GM12878 (cell line): ENCODE data around the gene ZNF763. TPM values are rescaled to one million over a fixed set of nuclear protein-coding genes. Genes with fewer than 3 reads are reported as not detected.

Experiments
- ATAC-seq: fragments of 200-7000 bp; cut with Tn5 transposase; 3 replicates; pipeline ENCODE4 v1.9.1; 2020; ENCODE audit warnings: mild to moderate bottlenecking, moderate library complexity
- BruUV-seq: library from RNA; stranded (reverse); fragments of 400-500 nt; replicated peaks from 2 replicates; lab custom pipeline; 2021; lab: Mats Ljungman, UMichigan
- CTCF ChIA-PET: fragments of 300-600 bp; sonication (Branson Sonifier 250); formaldehyde crosslinking; extraction: SDS; loops from one replicate; lab custom pipeline; 2021; ENCODE audit warnings: inconsistent platforms; lab: Yijun Ruan, JAX
- POLR2A ChIA-PET: fragments of 350-600 bp; formaldehyde crosslinking; extraction: SDS; loops from one replicate; lab custom pipeline; 2021; ENCODE audit warnings: inconsistent platforms; lab: Charles Lee
- RAD21 ChIA-PET: fragments of 300-600 bp; sonication (Branson Sonifier 250); formaldehyde crosslinking; loops from one replicate; lab custom pipeline; 2023; ENCODE audit warnings: antibody characterized with exemption; ENCODE audit not compliant: unreplicated experiment; lab: Charles Lee
- SMC1A ChIA-PET: fragments of 300-600 bp; sonication (Branson Sonifier 250); formaldehyde crosslinking; loops from one replicate; lab custom pipeline; 2023; ENCODE audit not compliant: unreplicated experiment, uncharacterized antibody; lab: Charles Lee
- DNase-seq: peaks from one replicate; pipeline ENCODE4 v3.0.0-alpha.2; 2011; ENCODE audit warnings: low read depth, low spot score
- FAIRE-seq: peaks from 3 replicates; lab custom pipeline; 2011; peaks lifted over from hg19 to GRCh38; lab: Jason Lieb, UNC
- H2AFZ ChIP-seq: 2 replicates; pipeline ENCODE4 v1.6.0; 2011; ENCODE audit warnings: low read depth, low read length, control low read depth; ENCODE audit not compliant: control insufficient read depth
- H3K27ac ChIP-seq: 2 replicates; pipeline ENCODE4 v1.5.1; 2011; ENCODE audit warnings: control low read depth; ENCODE audit not compliant: control insufficient read depth, insufficient read depth
- H3K27me3 ChIP-seq, 2 experiments: replicated peaks in 1 of 2; 2 replicates each; pipeline versions ENCODE4 v1.6.0 to v1.6.1; 2011; ENCODE audit warnings: low read length in 1 of 2; ENCODE audit not compliant: control insufficient read depth in 2 of 2, insufficient read depth in 2 of 2
- H3K36me3 ChIP-seq, 2 experiments: 2 replicates each; pipeline ENCODE4 v1.5.1; 2011; ENCODE audit warnings: low read length in 1 of 2; ENCODE audit not compliant: control insufficient read depth in 2 of 2, insufficient read depth in 2 of 2
- H3K4me1 ChIP-seq: 2 replicates; pipeline ENCODE4 v1.6.1; 2011; ENCODE audit warnings: mild to moderate bottlenecking, low read length, moderate library complexity, mixed read lengths; ENCODE audit not compliant: control insufficient read depth, insufficient read depth
- H3K4me2 ChIP-seq: 2 replicates; pipeline ENCODE4 v1.6.0; 2011; ENCODE audit warnings: control low read depth; ENCODE audit not compliant: control insufficient read depth, insufficient read depth
- H3K4me3 ChIP-seq: fragments of 200-600 bp; sonication (generic); 2 replicates; pipeline ENCODE4 v1.5.1; 2016
- H3K79me2 ChIP-seq: 2 replicates; pipeline ENCODE4 v1.6.0; 2011; ENCODE audit warnings: low read length; ENCODE audit not compliant: control insufficient read depth, insufficient read depth
- H3K9ac ChIP-seq: 2 replicates; pipeline ENCODE4 v1.8.0; 2011; ENCODE audit warnings: low read length, control low read depth, mixed read lengths; ENCODE audit not compliant: control insufficient read depth, insufficient read depth
- H3K9me3 ChIP-seq: replicated peaks from 3 replicates; pipeline ENCODE4 v1.5.1; 2011; ENCODE audit warnings: mild to moderate bottlenecking, low read length; ENCODE audit not compliant: control insufficient read depth, insufficient read depth
- H4K20me1 ChIP-seq: 2 replicates; pipeline ENCODE4 v1.6.0; 2011; ENCODE audit not compliant: control insufficient read depth, insufficient read depth
- BCL11A ChIP-seq: IDR thresholded peaks from 2 replicates; pipeline ENCODE4 v1.6.1; 2011; ENCODE audit warnings: low read depth, low read length
- ESRRA ChIP-seq: IDR thresholded peaks from 2 replicates; pipeline ENCODE4 v1.6.1; 2012; ENCODE audit warnings: mild to moderate bottlenecking, low read length, improper control_type of control experiment
- HCFC1 ChIP-seq: fragments of 150-350 bp; IDR thresholded peaks from 2 replicates; pipeline ENCODE4 v1.6.1; 2014; ENCODE audit warnings: low read length
- MEF2B ChIP-seq: fragments of 450-650 bp; IDR thresholded peaks from 2 replicates; pipeline ENCODE4 v1.6.1; 2018; ENCODE audit warnings: mild to moderate bottlenecking, moderate library complexity; ENCODE audit not compliant: partially characterized antibody, poor library complexity, severe bottlenecking
- NFYA ChIP-seq: IDR thresholded peaks from 2 replicates; pipeline ENCODE4 v1.6.1; 2011; ENCODE audit warnings: low read depth, mild to moderate bottlenecking, low read length, improper control_type of control experiment, borderline replicate concordance
- PRDM15 ChIP-seq: fragments of 450-650 bp; formaldehyde crosslinking; IDR thresholded peaks from 2 replicates; pipeline ENCODE4 v1.4.0; 2020; ENCODE audit warnings: mild to moderate bottlenecking, moderate library complexity
- RUNX3 ChIP-seq: IDR thresholded peaks from 2 replicates; pipeline ENCODE4 v1.6.1; 2012; ENCODE audit warnings: low read length, inconsistent platforms
- ZNF207 ChIP-seq: fragments of 450-650 bp; IDR thresholded peaks from 2 replicates; pipeline ENCODE4 v1.6.1; 2014; ENCODE audit warnings: antibody characterized with exemption, mild to moderate bottlenecking, borderline replicate concordance
- WGBS: methylation state at CpG from one replicate; pipeline ENCODE4 v1.1.6; 2016; ENCODE audit warnings: low lambda C conversion rate; ENCODE audit not compliant: insufficient replicate concordance, insufficient coverage; ENCODE audit errors: missing lambda C conversion rate; 5-methylcytosine and 5-hydroxymethylcytosine counted together
- in situ Hi-C: fragments of 300-500 bp; cut with MboI; formaldehyde crosslinking; loops from 9 replicates; pipeline ENCODE4 v1.14.3; 2018; ENCODE audit warnings: mixed read lengths
- intact Hi-C: fragments of 100-400 bp; cut with micrococcal nuclease; formaldehyde crosslinking; loops from one replicate; pipeline ENCODE4 v1.14.2; 2022; ENCODE audit not compliant: unreplicated experiment
- polyA plus RNA-seq, 11 experiments: library from polyadenylated mRNA; depleted of rRNA in 4 of 11; unstranded in 6 of 11; stranded (reverse) in 5 of 11; fragments of >200 nt; fragmentation: Nextera tagmentation in 4 of 11; fragmentation: Illumina TruSeq in 1 of 11; extraction: Ambion mirVana in 4 of 11; extraction: Trizol in 1 of 11; gene quantifications; 1 replicate in 1 of 11; 2 replicates in 10 of 11; pipeline versions ENCODE4 v1.2.1 to v1.2.3, GENCODE V29; 2011 to 2016; ENCODE audit warnings: inconsistent platforms in 2 of 11, missing spikeins in 2 of 11, low read depth in 1 of 11
- total RNA-seq, 4 experiments: library from RNA; depleted of rRNA in 3 of 4; stranded (reverse); fragments of >200 nt in 3 of 4; fragmentation: Illumina TruSeq in 1 of 4; extraction: Trizol in 1 of 4; gene quantifications; 2 replicates each; pipeline versions ENCODE4 v1.2.1 to v1.2.3, GENCODE V29; 2013 to 2021
- TF ChIP-seq, protein P1 (sequence below): fragments of 450-650 bp; IDR thresholded peaks from 2 replicates; pipeline ENCODE4 v1.6.1; 2016; ENCODE audit warnings: mild to moderate bottlenecking
- TF ChIP-seq, protein P2 (sequence below): IDR thresholded peaks from 2 replicates; pipeline ENCODE4 v1.6.1; 2011; ENCODE audit warnings: low read depth, low read length, improper control_type of control experiment, borderline replicate concordance
- TF ChIP-seq, protein P3 (sequence below): fragments of 450-650 bp; IDR thresholded peaks from 2 replicates; pipeline ENCODE4 v1.6.1; 2016; ENCODE audit warnings: mild to moderate bottlenecking
- TF ChIP-seq, protein P4 (sequence below): IDR thresholded peaks from 2 replicates; pipeline ENCODE4 v1.6.1; 2012; ENCODE audit warnings: low read depth, low read length, improper control_type of control experiment

The ZNF763 gene
- total and polyA plus RNA-seq, 10 of the 15 experiments (the other 5 are each of a cell fraction or from before 2014, with no cell fraction given) = 0.62 to 1.8 (median 1.1) TPM

GRCh38 chr19:11987405-11988281 lies 22.8 kb downstream of the ZNF763 start:
- TSS peak; percentile 98 for BruUV-seq
- under 1% methylated on average over 44 of the region's 54 CpGs for WGBS
- Histone ChIP-seq H2AFZ (peak overlapping the region; percentile 78), H3K4me3 (peak overlapping the region; percentile 96), H3K4me1 (no peaks in the 10 kb centered on the region), H3K9me3 (no peaks in the 10 kb centered on the region; the same call in 2 of the 3 replicates), H3K79me2 (peaks cover 20% of the 10 kb centered on the region), H4K20me1 (no peaks in the 10 kb centered on the region), H3K27me3 (no peaks in the 10 kb centered on the region), H3K4me2 (peak overlapping the region; percentile 87), H3K9ac (peak overlapping the region; percentile 86), H3K27ac (peak overlapping the region; percentile 82), H3K36me3 (no peaks in the 10 kb centered on the region; a peak in 2 of 4 replicates)
- DNase-seq (peak; percentile 68), ATAC-seq (peak; percentile 99), FAIRE-seq (peak; percentile 23)
- CTCF ChIA-PET = interaction anchor here (0.6 to 12.9 kb wide), 22 partner anchors 9 to 810 kb away, joined by 3 to 181 read pairs (median 8); partner anchors contain the start of genes ZNF20, ZNF433, ZNF491 and ZNF700
- intact Hi-C loops (loop anchor here (1.0 to 2.0 kb wide), 3 partner anchors 23 to 65 kb away; partner anchors contain the start of gene ZNF878), in situ Hi-C loops (no loop called here)
- POLR2A ChIA-PET = interaction anchor here (0.6 to 3.8 kb wide), 9 partner anchors 12 to 1026 kb away, joined by 3 to 37 read pairs (median 5); partner anchors contain the start of genes ZNF136 and ZNF700
- RAD21 ChIA-PET = interaction anchor here (0.7 to 9.2 kb wide), 19 partner anchors 10 to 626 kb away, joined by 3 to 105 read pairs (median 5); partner anchors contain the start of genes ZNF136, ZNF20, ZNF491 and ZNF563
- SMC1A ChIA-PET = interaction anchor here (0.6 to 10.5 kb wide), 14 partner anchors 11 to 390 kb away, joined by 3 to 133 read pairs (median 5); partner anchors contain the start of genes ZNF20, ZNF433, ZNF491 and ZNF700
- TF ChIP-seq NFYA (no peak), RUNX3 (no peak), HCFC1 (0 out of 2 replicates have a peak, but pooled peaks have one; percentile 10), BCL11A (0 out of 2 replicates have a peak, but pooled peaks have one; percentile 11), PRDM15 (CRISPR knock-in tag) (no peak), ESRRA (no peak), ZNF207 (no peak), MEF2B (no peak)
- TF ChIP-seq, protein P1, sequence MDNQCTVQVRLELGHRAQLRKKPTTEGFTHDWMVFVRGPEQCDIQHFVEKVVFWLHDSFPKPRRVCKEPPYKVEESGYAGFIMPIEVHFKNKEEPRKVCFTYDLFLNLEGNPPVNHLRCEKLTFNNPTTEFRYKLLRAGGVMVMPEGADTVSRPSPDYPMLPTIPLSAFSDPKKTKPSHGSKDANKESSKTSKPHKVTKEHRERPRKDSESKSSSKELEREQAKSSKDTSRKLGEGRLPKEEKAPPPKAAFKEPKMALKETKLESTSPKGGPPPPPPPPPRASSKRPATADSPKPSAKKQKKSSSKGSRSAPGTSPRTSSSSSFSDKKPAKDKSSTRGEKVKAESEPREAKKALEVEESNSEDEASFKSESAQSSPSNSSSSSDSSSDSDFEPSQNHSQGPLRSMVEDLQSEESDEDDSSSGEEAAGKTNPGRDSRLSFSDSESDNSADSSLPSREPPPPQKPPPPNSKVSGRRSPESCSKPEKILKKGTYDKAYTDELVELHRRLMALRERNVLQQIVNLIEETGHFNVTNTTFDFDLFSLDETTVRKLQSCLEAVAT = no peak; the same call in 1 of the 2 replicates
- TF ChIP-seq, protein P2, sequence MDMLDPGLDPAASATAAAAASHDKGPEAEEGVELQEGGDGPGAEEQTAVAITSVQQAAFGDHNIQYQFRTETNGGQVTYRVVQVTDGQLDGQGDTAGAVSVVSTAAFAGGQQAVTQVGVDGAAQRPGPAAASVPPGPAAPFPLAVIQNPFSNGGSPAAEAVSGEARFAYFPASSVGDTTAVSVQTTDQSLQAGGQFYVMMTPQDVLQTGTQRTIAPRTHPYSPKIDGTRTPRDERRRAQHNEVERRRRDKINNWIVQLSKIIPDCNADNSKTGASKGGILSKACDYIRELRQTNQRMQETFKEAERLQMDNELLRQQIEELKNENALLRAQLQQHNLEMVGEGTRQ = no peak
- TF ChIP-seq, protein P3, sequence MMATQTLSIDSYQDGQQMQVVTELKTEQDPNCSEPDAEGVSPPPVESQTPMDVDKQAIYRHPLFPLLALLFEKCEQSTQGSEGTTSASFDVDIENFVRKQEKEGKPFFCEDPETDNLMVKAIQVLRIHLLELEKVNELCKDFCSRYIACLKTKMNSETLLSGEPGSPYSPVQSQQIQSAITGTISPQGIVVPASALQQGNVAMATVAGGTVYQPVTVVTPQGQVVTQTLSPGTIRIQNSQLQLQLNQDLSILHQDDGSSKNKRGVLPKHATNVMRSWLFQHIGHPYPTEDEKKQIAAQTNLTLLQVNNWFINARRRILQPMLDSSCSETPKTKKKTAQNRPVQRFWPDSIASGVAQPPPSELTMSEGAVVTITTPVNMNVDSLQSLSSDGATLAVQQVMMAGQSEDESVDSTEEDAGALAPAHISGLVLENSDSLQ = peak; percentile 98
- TF ChIP-seq, protein P4, sequence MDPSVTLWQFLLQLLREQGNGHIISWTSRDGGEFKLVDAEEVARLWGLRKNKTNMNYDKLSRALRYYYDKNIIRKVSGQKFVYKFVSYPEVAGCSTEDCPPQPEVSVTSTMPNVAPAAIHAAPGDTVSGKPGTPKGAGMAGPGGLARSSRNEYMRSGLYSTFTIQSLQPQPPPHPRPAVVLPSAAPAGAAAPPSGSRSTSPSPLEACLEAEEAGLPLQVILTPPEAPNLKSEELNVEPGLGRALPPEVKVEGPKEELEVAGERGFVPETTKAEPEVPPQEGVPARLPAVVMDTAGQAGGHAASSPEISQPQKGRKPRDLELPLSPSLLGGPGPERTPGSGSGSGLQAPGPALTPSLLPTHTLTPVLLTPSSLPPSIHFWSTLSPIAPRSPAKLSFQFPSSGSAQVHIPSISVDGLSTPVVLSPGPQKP = no peak
